Brain microvascular endothelial cell (primary cell): Measurements from ENCODE around the gene PYROXD2.
A peak's percentile ranks its signal among the peaks of the same experiment; 100 is the strongest.
"Not testable (repeated sequence)": the region's sequence is repeated elsewhere in the genome, so short reads cannot be mapped to it uniquely, and the experiment has no call there.

ENCODE experiments used
- DNase-seq: peaks from one replicate; pipeline ENCODE4 v3.0.0-alpha.2; 2020
- H3K27ac ChIP-seq: fragments of 250-450 bp; sonication (Bioruptor Pico); 2 replicates; pipeline ENCODE4 v1.5.1; 2020; ENCODE audit warnings: mild to moderate bottlenecking, moderate library complexity
- H3K27me3 ChIP-seq: fragments of 250-450 bp; sonication (Bioruptor Pico); replicated peaks from 2 replicates; pipeline ENCODE4 v1.5.1; 2020; ENCODE audit warnings: mild to moderate bottlenecking
- H3K36me3 ChIP-seq: fragments of 250-450 bp; sonication (Bioruptor Pico); replicated peaks from 2 replicates; pipeline ENCODE4 v1.5.1; 2020; ENCODE audit warnings: mild to moderate bottlenecking
- H3K4me3 ChIP-seq: 2 replicates; pipeline ENCODE4 v1.5.1; 2011; ENCODE audit warnings: low read depth, mild to moderate bottlenecking, control low read depth, low read length, moderate library complexity
- CTCF ChIP-seq: IDR thresholded peaks from 2 replicates; pipeline ENCODE4 v1.5.1; 2011; ENCODE audit warnings: low read depth, mild to moderate bottlenecking, moderate library complexity, low read length, control low read depth, inconsistent platforms; ENCODE audit errors: missing control alignments
- in situ Hi-C: cut with HindIII; loops from 2 replicates; pipeline ENCODE4 v1.10.0; 2017; ENCODE audit warnings: low sequenced_read_pairs, low pct_ligation_motif_present

PYROXD2 gene

GRCh38 chr10:98349508-98349922, 65.5 kb downstream of the PYROXD2 start:
- H3K27me3 ChIP-seq: no peaks in the 10 kb centered on the region
- no peaks in the 10 kb centered on the region for H3K36me3 ChIP-seq
- no peak for TF ChIP-seq CTCF
- in situ Hi-C loops: no loop called here
- DNase-seq: peak; percentile 97
- H3K4me3 ChIP-seq: no peak overlapping the region
- peak overlapping the region; percentile 53 for H3K27ac ChIP-seq

GRCh38 chr10:98346847-98347246, 68.1 kb downstream of the PYROXD2 start:
- H3K27me3 ChIP-seq: no peaks in the 10 kb centered on the region

GRCh38 chr10:98344589-98345038, 70.4 kb downstream of the PYROXD2 start:
- Histone ChIP-seq H3K36me3 (no peaks in the 10 kb centered on the region), H3K27me3 (no peaks in the 10 kb centered on the region), H3K27ac (no peak overlapping the region), H3K4me3 (no peak overlapping the region)
- DNase-seq: no peak
- in situ Hi-C loops: no loop called here
- no peak for TF ChIP-seq CTCF

More at GRCh38 chr10:98346847-98347246, 68.1 kb downstream of the PYROXD2 start:
- no peak overlapping the region for H3K4me3 ChIP-seq
- no peaks in the 10 kb centered on the region for H3K36me3 ChIP-seq
- DNase-seq: no peak
- no peak overlapping the region for H3K27ac ChIP-seq
- TF ChIP-seq CTCF: no peak
- in situ Hi-C loops: no loop called here

- DNase-seq, H3K27ac ChIP-seq, H3K27me3 ChIP-seq, H3K36me3 ChIP-seq, H3K4me3 ChIP-seq, in situ Hi-C loops: not testable (repeated sequence)
Measured at GRCh38 chr10:98341701-98342100, 73.3 kb downstream of the PYROXD2 start.

GRCh38 chr10:98340940-98341310, 74.1 kb downstream of the PYROXD2 start:
- H3K4me3 ChIP-seq: no peak overlapping the region
- H3K36me3 ChIP-seq: no peaks in the 10 kb centered on the region
- no peak for DNase-seq
- no peaks in the 10 kb centered on the region for H3K27me3 ChIP-seq
- in situ Hi-C loops: no loop called here
- peak; percentile 35 for TF ChIP-seq CTCF
- H3K27ac ChIP-seq: no peak overlapping the region

GRCh38 chr10:98340261-98340939, 74.6 kb downstream of the PYROXD2 start:
- no peak overlapping the region for H3K4me3 ChIP-seq
- TF ChIP-seq CTCF: no peak
- H3K27me3 ChIP-seq: no peaks in the 10 kb centered on the region
- in situ Hi-C loops: no loop called here
- H3K27ac ChIP-seq: no peak overlapping the region
- no peak for DNase-seq
- no peaks in the 10 kb centered on the region for H3K36me3 ChIP-seq
